Measurements from ENCODE around the gene DRD4.

The DRD4 gene

DNA sequence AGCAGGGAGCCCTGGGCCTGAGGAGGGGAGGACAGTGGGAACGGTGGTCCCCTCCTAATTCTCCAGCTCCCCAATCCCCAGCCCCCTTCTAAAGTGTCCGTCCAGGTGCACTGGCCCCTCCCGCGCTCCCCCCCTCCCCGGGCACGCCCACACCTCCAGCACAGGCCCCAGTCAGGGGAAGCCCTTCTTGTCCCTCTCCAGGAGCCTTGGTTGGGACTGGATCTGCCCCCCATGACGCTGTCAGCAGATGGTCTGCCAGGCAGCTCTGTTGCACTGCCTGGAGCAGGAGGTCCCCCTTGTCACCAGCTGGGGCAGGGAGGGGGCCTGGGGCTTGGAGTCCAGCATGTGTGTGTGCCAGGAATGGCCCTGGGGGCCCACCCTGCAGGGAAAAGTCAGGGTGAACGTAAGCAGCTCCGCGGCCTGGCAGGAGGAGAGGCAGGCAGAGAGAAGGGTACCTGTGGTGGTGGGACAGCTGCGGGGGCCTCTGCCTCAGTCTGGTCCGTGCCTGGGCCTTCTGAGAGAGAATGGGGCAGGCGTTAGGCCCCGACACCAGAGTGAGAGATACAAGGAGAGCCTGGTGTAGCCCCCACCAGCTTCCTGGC lies 22.9 kb upstream of the DRD4 start:
- no peak for TF ChIP-seq GATA3 (IDR thresholded peaks at IDR 0.05; ENCODE audit: low read depth, low read length)
- no peak for TF ChIP-seq GATA2 (IDR thresholded peaks at IDR 0.05; ENCODE audit: low read depth, low read length)

GRCh38 chr11:614623-615503 lies 22.2 kb upstream of the DRD4 start:
- TF ChIP-seq GATA3 (IDR thresholded peaks at IDR 0.05; ENCODE audit: low read depth, low read length) (no peak), GATA2 (IDR thresholded peaks at IDR 0.05; ENCODE audit: low read depth, low read length) (no peak)

GRCh38 chr11:615504-616319 lies 21.4 kb upstream of the DRD4 start, which contains the start of gene IRF7:
IRF7 (minus strand) TSS chr11:615950; CDS start chr11:615364, 586 bp downstream.
- no peak for TF ChIP-seq GATA3 (IDR thresholded peaks at IDR 0.05; ENCODE audit: low read depth, low read length)
- no peak for TF ChIP-seq GATA2 (IDR thresholded peaks at IDR 0.05; ENCODE audit: low read depth, low read length)

DNA sequence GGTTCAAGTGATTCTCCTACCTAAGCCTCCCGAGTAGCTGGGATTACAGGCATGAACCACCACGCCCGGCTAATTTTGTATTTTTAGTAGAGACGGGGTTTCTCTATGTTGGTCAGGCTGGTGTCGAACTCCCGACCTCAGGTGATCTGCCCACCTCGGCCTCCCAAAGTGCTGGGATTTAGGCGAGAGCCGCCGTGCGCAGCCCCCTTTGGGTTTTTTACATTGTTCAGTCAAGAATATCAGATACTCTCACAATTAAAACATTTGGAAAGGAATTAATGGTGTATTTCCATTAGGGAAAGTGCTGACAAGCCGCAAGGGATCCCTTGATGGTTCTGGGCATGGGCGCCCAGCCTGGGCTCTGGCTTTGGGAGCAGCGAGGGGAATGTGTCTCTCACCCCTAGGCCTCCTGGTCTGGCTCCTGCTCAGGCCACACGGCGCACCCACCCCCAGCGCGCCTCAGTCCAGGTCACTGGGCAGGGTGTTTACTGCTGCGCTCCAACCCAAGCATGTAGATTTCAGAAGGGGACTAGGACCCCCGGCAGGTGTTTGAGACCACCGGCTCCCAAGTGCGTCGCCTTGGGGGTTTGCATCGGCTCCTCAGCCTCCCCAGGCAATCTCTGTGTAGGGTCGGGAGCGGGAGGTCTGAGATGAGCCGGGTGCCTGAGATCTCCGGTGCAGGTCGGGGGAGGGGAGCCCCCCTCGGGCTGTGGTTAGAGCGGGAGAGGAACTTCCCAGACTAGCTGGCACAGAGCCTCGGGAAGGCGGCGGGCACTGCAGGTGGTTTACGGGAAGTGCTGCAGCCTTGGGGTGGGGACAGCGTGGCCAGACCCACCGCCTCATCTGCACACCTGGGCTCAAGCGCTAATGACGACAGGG lies 20.5 kb upstream of the DRD4 start:
- TF ChIP-seq GATA3 (IDR thresholded peaks at IDR 0.05; ENCODE audit: low read depth, low read length) (no peak), GATA2 (IDR thresholded peaks at IDR 0.05; ENCODE audit: low read depth, low read length) (no peak)

GRCh38 chr11:617199-617911 lies 19.7 kb upstream of the DRD4 start:
- TF ChIP-seq GATA2 (IDR thresholded peaks at IDR 0.05; ENCODE audit: low read depth, low read length), result no peak

GRCh38 chr11:617912-618682 lies 19.0 kb upstream of the DRD4 start:
- TF ChIP-seq GATA2 (IDR thresholded peaks at IDR 0.05; ENCODE audit: low read depth, low read length) (no peak), GATA3 (IDR thresholded peaks at IDR 0.05; ENCODE audit: low read depth, low read length) (no peak)

- TF ChIP-seq GATA3 (IDR thresholded peaks at IDR 0.05; ENCODE audit: low read depth, low read length) (no peak), GATA2 (IDR thresholded peaks at IDR 0.05; ENCODE audit: low read depth, low read length) (no peak)
These were observed 18.0 kb upstream of the DRD4 start for GRCh38 chr11:618856-619627.

- TF ChIP-seq GATA2 (IDR thresholded peaks at IDR 0.05; ENCODE audit: low read depth, low read length) (no peak), GATA3 (IDR thresholded peaks at IDR 0.05; ENCODE audit: low read depth, low read length) (no peak)
These were observed 17.4 kb upstream of the DRD4 start for GRCh38 chr11:619628-620050.

DNA sequence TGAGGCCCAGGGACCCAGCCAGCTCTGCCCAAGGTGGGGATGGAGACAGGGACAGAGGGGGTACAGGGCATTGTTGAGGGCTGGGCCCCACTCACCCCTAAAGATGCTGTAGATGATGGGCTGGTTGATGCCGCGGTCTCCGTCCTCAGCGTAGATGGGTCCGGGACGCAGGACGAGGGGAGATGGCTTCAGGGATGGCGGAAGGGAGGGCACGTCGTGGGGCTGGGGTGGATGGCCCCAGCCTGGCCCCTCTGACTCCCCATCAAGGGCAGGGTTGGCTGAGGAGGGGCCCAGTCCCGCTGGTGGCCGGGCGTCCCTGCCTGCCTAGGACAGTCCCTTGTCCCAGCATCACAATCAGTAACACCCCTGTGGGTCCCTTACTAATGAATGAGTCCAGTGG lies 16.9 kb upstream of the DRD4 start:
- TF ChIP-seq GATA2 (IDR thresholded peaks at IDR 0.05; ENCODE audit: low read depth, low read length), result no peak
- no peak for TF ChIP-seq GATA3 (IDR thresholded peaks at IDR 0.05; ENCODE audit: low read depth, low read length)

DNA sequence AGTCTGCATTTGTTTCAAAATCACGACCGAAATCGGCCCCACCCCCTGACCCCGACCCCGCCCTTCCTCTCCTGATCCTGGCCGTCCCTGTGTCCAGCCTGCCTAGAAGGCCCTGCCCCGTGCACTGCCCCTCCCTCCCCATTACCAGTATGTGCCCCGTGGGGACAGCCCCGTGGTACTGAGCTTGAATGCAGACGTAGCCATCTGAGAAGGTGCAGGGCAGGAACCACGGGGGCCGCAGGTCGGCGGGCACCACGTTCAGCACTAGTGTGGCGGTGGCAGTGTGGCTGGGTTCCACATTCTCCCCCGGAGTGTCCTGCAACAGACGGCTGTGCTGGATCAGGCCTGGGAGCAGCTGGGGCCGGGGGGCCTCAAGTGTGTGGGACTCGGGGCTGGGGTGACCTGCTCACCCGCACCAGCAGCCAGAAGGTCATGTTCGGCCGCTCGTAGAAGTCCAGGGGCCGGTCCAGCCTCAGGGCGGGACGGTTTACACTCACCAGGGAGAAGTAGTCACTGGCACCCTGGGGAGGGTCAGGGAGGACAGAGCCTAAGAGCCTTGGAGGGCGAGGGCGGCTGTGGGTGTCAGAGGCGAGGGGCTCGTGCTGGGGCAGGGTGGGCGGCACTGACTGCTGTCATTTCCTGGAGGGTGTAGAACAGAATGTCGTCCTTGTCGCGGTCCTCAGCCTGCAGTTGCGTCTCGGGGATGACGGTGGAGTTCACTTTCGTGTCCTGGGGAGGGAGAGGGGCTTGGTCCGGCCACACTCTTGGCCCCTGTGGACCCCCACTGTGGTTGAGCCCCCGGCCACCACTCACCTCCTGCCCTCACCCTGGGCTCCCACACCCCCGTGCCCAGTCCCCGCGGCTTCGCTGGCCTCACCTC lies 15.9 kb upstream of the DRD4 start:
- TF ChIP-seq GATA3 (IDR thresholded peaks at IDR 0.05; ENCODE audit: low read depth, low read length) (no peak), GATA2 (IDR thresholded peaks at IDR 0.05; ENCODE audit: low read depth, low read length) (no peak)

- TF ChIP-seq GATA2 (IDR thresholded peaks at IDR 0.05; ENCODE audit: low read depth, low read length) (no peak), GATA3 (IDR thresholded peaks at IDR 0.05; ENCODE audit: low read depth, low read length) (no peak)
These were observed 15.2 kb upstream of the DRD4 start for GRCh38 chr11:621838-622237.
